ENCODE data around the gene C2orf66. TPM values are rescaled to one million over a fixed set of nuclear protein-coding genes. Genes with fewer than 3 reads are reported as not detected.

Gene C2orf66
- total and polyA plus RNA-seq, 2 donors from 2014 or later = not detected

GRCh38 chr2:196851088-196851487, 41.9 kb upstream of the C2orf66 start:
- no peak for FAIRE-seq
- no peaks in the 10 kb centered on the region for H3K4me1 ChIP-seq (ENCODE audit: control insufficient read depth in 2 of 3, insufficient read depth in 2 of 3, low read depth in 1 of 3, low read length in 3 of 3)
- H3K9me3 ChIP-seq (ENCODE audit: control insufficient read depth in 2 of 3, insufficient read depth in 1 of 3, low read length in 3 of 3) = no peaks in the 10 kb centered on the region
- no peak overlapping the region for H3K27ac ChIP-seq (ENCODE audit: low read depth in 2 of 2, low read length in 2 of 2)
- H3K27me3 ChIP-seq (ENCODE audit: control insufficient read depth, insufficient read depth, low read length) = no peaks in the 10 kb centered on the region
- intact Hi-C loops (cut with DNase I) = no loop called here
- peaks cover 0 to 2% (median 0%) of the 10 kb centered on the region in 3 donors for H3K36me3 ChIP-seq (ENCODE audit: control insufficient read depth in 2 of 3, insufficient read depth in 3 of 3, low read length in 3 of 3)
- DNase-seq = no peak
- TF ChIP-seq, protein P1, sequence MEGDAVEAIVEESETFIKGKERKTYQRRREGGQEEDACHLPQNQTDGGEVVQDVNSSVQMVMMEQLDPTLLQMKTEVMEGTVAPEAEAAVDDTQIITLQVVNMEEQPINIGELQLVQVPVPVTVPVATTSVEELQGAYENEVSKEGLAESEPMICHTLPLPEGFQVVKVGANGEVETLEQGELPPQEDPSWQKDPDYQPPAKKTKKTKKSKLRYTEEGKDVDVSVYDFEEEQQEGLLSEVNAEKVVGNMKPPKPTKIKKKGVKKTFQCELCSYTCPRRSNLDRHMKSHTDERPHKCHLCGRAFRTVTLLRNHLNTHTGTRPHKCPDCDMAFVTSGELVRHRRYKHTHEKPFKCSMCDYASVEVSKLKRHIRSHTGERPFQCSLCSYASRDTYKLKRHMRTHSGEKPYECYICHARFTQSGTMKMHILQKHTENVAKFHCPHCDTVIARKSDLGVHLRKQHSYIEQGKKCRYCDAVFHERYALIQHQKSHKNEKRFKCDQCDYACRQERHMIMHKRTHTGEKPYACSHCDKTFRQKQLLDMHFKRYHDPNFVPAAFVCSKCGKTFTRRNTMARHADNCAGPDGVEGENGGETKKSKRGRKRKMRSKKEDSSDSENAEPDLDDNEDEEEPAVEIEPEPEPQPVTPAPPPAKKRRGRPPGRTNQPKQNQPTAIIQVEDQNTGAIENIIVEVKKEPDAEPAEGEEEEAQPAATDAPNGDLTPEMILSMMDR (IDR thresholded peaks at IDR 0.05; ENCODE audit: borderline replicate concordance, extremely low read depth, insufficient read depth) = no peak
- H3K9ac ChIP-seq (ENCODE audit: low read length in 3 of 3) = no peak overlapping the region
- no peak overlapping the region for H3K4me3 ChIP-seq (ENCODE audit: low read length in 3 of 3)

- peaks cover 0 to 2% (median 0%) of the 10 kb centered on the region in 3 donors for H3K36me3 ChIP-seq (ENCODE audit: control insufficient read depth in 2 of 3, insufficient read depth in 3 of 3, low read length in 3 of 3)
- H3K4me1 ChIP-seq (ENCODE audit: control insufficient read depth in 2 of 3, insufficient read depth in 2 of 3, low read depth in 1 of 3, low read length in 3 of 3) = no peaks in the 10 kb centered on the region
- no peak overlapping the region for H3K27ac ChIP-seq (ENCODE audit: low read depth in 2 of 2, low read length in 2 of 2)
- no peak overlapping the region for H3K9ac ChIP-seq (ENCODE audit: low read length in 3 of 3)
- TF ChIP-seq, protein P1 (IDR thresholded peaks at IDR 0.05; ENCODE audit: borderline replicate concordance, extremely low read depth, insufficient read depth) = peak; percentile 16
- intact Hi-C loops (cut with DNase I) = no loop called here
- H3K9me3 ChIP-seq (ENCODE audit: control insufficient read depth in 2 of 3, insufficient read depth in 1 of 3, low read length in 3 of 3) = no peaks in the 10 kb centered on the region
- no peaks in the 10 kb centered on the region for H3K27me3 ChIP-seq (ENCODE audit: control insufficient read depth, insufficient read depth, low read length)
- H3K4me3 ChIP-seq (ENCODE audit: low read length in 3 of 3) = no peak overlapping the region
- DNase-seq = peak in 2 of 5 donors; percentile 20 to 41
- no peak for FAIRE-seq
Measured at GRCh38 chr2:196849895-196850294, 40.7 kb upstream of the C2orf66 start.

GRCh38 chr2:196846295-196846694, 37.1 kb upstream of the C2orf66 start:
- H3K9me3 ChIP-seq (ENCODE audit: control insufficient read depth in 2 of 3, insufficient read depth in 1 of 3, low read length in 3 of 3) = no peaks in the 10 kb centered on the region
- no peak overlapping the region for H3K9ac ChIP-seq (ENCODE audit: low read length in 3 of 3)
- no peaks in the 10 kb centered on the region for H3K4me1 ChIP-seq (ENCODE audit: control insufficient read depth in 2 of 3, insufficient read depth in 2 of 3, low read depth in 1 of 3, low read length in 3 of 3)
- H3K27ac ChIP-seq (ENCODE audit: low read depth in 2 of 2, low read length in 2 of 2) = no peak overlapping the region
- H3K4me3 ChIP-seq (ENCODE audit: low read length in 3 of 3) = no peak overlapping the region
- H3K27me3 ChIP-seq (ENCODE audit: control insufficient read depth, insufficient read depth, low read length) = no peaks in the 10 kb centered on the region
- TF ChIP-seq, protein P1 (IDR thresholded peaks at IDR 0.05; ENCODE audit: borderline replicate concordance, extremely low read depth, insufficient read depth) = no peak
- FAIRE-seq (no peak), DNase-seq (no peak)
- intact Hi-C loops (cut with DNase I) = no loop called here
- peaks cover 0 to 2% (median 2%) of the 10 kb centered on the region in 3 donors for H3K36me3 ChIP-seq (ENCODE audit: control insufficient read depth in 2 of 3, insufficient read depth in 3 of 3, low read length in 3 of 3)

DNA sequence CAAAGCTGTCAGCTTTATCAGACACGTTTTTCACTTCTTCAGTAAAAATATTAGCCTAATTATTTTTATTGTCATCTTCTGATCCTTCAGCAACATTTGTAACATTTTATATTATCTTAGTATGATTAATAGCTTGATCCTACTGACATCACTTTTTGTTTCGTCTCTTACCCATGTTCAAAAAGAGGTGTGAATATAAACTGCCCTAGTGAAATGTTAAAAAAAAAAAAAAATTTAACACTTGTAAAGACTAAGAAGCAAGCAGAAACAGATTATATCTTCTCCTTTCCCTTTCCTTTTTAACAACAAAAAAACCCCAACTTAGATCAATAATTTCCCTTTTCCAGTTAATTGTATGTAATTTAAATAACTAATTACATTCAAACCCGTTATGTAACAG, 36.2 kb upstream of the C2orf66 start:
- DNase-seq (no peak), FAIRE-seq (no peak)
- H3K9ac ChIP-seq (ENCODE audit: low read length in 3 of 3) = no peak overlapping the region

More for the DNA sequence above, 36.2 kb upstream of the C2orf66 start:
- no peaks in the 10 kb centered on the region for H3K9me3 ChIP-seq (ENCODE audit: control insufficient read depth in 2 of 3, insufficient read depth in 1 of 3, low read length in 3 of 3)
- no peak overlapping the region for H3K27ac ChIP-seq (ENCODE audit: low read depth in 2 of 2, low read length in 2 of 2)
- H3K27me3 ChIP-seq (ENCODE audit: control insufficient read depth, insufficient read depth, low read length) = no peaks in the 10 kb centered on the region
- no peaks in the 10 kb centered on the region for H3K4me1 ChIP-seq (ENCODE audit: control insufficient read depth in 2 of 3, insufficient read depth in 2 of 3, low read depth in 1 of 3, low read length in 3 of 3)
- H3K36me3 ChIP-seq (ENCODE audit: control insufficient read depth in 2 of 3, insufficient read depth in 3 of 3, low read length in 3 of 3) = peaks cover 0 to 4% (median 2%) of the 10 kb centered on the region in 3 donors
- intact Hi-C loops (cut with DNase I) = no loop called here
- TF ChIP-seq, protein P1 (IDR thresholded peaks at IDR 0.05; ENCODE audit: borderline replicate concordance, extremely low read depth, insufficient read depth) = no peak
- no peak overlapping the region for H3K4me3 ChIP-seq (ENCODE audit: low read length in 3 of 3)
